ENCODE measurements around the gene CHTF8.

CHTF8 gene

DNA sequence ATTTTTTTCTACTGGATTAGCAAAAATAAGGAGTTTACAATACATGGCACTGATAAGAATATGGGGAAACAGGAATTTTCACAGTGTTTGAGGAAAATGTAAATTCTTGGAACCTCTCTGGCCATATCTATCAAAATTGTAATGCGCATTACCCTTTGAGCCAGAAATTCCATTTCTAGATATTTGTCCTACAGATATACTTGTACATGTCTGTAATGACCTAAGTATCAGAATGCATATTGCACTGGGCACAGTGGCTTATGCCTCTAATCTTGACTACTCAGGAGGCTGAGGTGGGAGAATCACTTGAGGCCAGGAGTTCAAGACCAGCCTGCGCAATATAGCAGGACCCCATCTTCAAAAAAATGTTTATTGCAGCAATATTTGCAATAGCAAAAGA lies 52.7 kb downstream of the CHTF8 start:
- no peak for DNase-seq

- DNase-seq = no peak
Observed at GRCh38 chr16:69078073-69078472, 54.3 kb downstream of the CHTF8 start.

DNA sequence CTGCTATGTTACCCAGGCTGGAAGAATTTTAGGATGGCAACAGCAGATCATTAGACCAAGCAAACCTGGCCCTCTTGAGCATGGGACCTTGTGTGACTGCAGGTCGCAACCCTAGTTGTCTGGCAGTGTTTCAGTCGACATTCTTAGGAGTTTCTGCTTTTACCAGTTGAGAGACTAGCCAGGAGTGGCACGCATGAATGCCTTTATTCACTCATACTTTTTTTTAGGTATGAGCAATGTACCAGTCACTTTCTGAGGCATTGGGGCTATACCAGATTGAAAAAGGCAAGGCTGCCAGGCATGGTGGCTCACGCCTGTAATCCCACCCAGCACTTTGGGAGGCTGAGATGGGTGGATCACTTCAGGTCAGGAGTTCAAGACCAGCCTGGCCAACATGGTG lies 55.1 kb downstream of the CHTF8 start:
- no peak for DNase-seq

DNA sequence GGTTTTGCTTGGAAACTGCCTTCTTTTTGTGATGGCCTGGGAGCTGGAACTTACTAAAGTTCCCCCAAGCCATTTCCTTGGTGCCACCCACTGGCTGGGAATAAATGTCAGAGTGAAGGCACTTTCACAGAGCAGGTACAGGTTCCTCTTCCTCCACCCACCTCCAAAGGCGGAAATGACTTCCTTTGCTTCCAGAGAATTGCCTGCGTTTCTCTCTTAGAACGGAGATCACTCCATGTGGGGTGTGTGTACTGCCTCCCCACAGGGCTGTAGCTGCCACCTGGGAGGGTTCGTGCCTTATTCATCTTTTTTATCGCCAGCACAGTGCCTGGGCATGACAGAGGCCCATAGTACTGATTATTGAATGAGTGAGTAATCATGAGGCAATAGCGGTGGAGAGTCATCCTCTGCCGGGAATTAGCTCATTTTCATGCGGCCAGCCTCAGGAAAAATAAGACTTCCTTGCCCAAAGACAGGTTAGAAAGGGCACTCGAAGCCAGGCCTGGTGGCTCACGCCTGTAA lies 59.1 kb downstream of the CHTF8 start:
- no peak for DNase-seq

DNA sequence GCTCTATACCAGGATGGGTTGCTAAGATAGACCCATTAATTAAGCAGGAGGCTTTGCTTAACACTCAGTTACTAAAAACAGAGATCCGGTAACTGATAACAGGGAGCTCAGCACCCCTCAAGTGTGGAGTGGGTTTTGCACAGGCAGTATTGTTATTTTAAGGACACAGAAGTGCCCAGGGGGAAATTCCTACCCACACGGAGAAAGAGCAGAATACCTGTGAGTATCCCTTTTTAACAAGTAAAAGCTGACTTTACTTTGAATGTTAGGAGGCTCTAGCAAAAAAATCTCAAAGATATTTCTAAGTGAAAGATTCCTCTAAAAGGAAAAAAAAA lies 59.8 kb downstream of the CHTF8 start:
- DNase-seq = no peak

GRCh38 chr16:69071036-69071435 lies 61.4 kb downstream of the CHTF8 start:
- no peak for DNase-seq

DNA sequence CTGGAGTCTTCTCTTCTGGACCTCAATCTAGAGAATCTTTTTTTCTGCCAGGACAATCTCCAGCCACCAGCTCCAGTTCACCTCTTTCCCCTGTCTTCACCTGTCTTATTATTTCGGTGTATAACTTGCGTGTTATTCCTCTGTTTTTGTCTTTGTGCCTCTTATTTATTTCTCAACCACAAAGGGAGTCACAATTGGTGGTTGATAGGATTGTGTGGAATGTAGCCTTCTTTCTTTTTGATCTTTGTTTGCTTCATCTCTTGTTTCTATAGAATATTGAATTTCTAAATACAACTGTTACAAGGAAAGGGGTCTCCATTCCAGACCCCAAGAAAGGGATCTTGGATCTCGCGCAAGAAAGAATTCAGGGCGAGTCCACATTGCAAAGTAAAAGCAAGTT lies 62.9 kb downstream of the CHTF8 start:
- DNase-seq = no peak

All from activated CD8-positive, alpha-beta memory T cell treated with anti-CD3 and anti-CD28 coated beads for 24 hours (primary cell).